Measurements from ENCODE around the gene COL9A1.

The COL9A1 gene

GRCh38 chr6:70180901-70181599, 121.8 kb downstream of the COL9A1 start:
- DNase-seq (ENCODE audit: insufficient read length, low spot score) (no peak), FAIRE-seq (no peak)
- TF ChIP-seq CTCF (IDR thresholded peaks at IDR 0.05; ENCODE audit: insufficient read depth, missing control alignments), result no peak

- TF ChIP-seq CTCF (IDR thresholded peaks at IDR 0.05; ENCODE audit: insufficient read depth, missing control alignments), result no peak
- FAIRE-seq (no peak), DNase-seq (ENCODE audit: insufficient read length, low spot score) (no peak)
Measured at GRCh38 chr6:70180183-70180900, 122.5 kb downstream of the COL9A1 start.

GRCh38 chr6:70176842-70177550, 125.9 kb downstream of the COL9A1 start:
- DNase-seq (ENCODE audit: insufficient read length, low spot score), result no peak
- no peak for TF ChIP-seq CTCF (IDR thresholded peaks at IDR 0.05; ENCODE audit: insufficient read depth, missing control alignments)

GRCh38 chr6:70175770-70176169, 127.1 kb downstream of the COL9A1 start:
- TF ChIP-seq CTCF (IDR thresholded peaks at IDR 0.05; ENCODE audit: insufficient read depth, missing control alignments), result no peak
- DNase-seq (ENCODE audit: insufficient read length, low spot score), result no peak
- no peak for FAIRE-seq

More at GRCh38 chr6:70176842-70177550, 125.9 kb downstream of the COL9A1 start:
- no peak for FAIRE-seq

GRCh38 chr6:70172252-70172651, 130.6 kb downstream of the COL9A1 start:
- no peak for FAIRE-seq
- TF ChIP-seq CTCF (IDR thresholded peaks at IDR 0.05; ENCODE audit: insufficient read depth, missing control alignments), result no peak
- DNase-seq (ENCODE audit: insufficient read length, low spot score), result no peak

GRCh38 chr6:70171236-70171635, 131.6 kb downstream of the COL9A1 start:
- TF ChIP-seq CTCF (IDR thresholded peaks at IDR 0.05; ENCODE audit: insufficient read depth, missing control alignments), result no peak
- FAIRE-seq, result no peak
- DNase-seq (ENCODE audit: insufficient read length, low spot score), result no peak

Measured in D721Med (cell line).